Activated CD8-positive, alpha-beta T cell treated with anti-CD3 and anti-CD28 coated beads, Interleukin-2, amount 10 ng/mL, durations not matched to agents 7 days and 5 days (primary cell): ENCODE measurements around the gene TAF4. TPM values are rescaled to one million over a fixed set of nuclear protein-coding genes. Genes with fewer than 3 reads are reported as not detected.

Experiments
- ATAC-seq: fragments of 150-1000 bp; cut with Tn5 transposase; one replicate; pipeline ENCODE4 v1.10.0; 2021; ENCODE audit warnings: moderate library complexity
- CTCF ChIA-PET: fragments of 350-600 bp; sonication (Branson Sonifier 250); formaldehyde crosslinking; loops from one replicate; lab custom pipeline; 2021; ENCODE audit warnings: antibody characterized with exemption; lab: Charles Lee
- POLR2A ChIA-PET: fragments of 350-600 bp; sonication (Branson Sonifier 250); formaldehyde crosslinking; loops from one replicate; lab custom pipeline; 2021; ENCODE audit warnings: antibody characterized with exemption; lab: Charles Lee
- DNase-seq: peaks from one replicate; pipeline ENCODE4 v3.0.0-alpha.2; 2020
- H3K27ac Mint-ChIP-seq: one replicate; pipeline ENCODE4 v1.8.0; 2021; ENCODE audit warnings: mild to moderate bottlenecking, mixed read lengths
- H3K27me3 Mint-ChIP-seq: one replicate; pipeline ENCODE4 v1.8.0; 2021; ENCODE audit warnings: low read depth, mixed read lengths
- H3K36me3 Mint-ChIP-seq: one replicate; pipeline ENCODE4 v1.8.0; 2021; ENCODE audit warnings: low read depth, mixed read lengths
- H3K4me1 Mint-ChIP-seq: one replicate; pipeline ENCODE4 v1.8.0; 2021; ENCODE audit warnings: low read depth, mixed read lengths
- H3K4me3 Mint-ChIP-seq: one replicate; pipeline ENCODE4 v1.8.0; 2021; ENCODE audit warnings: mild to moderate bottlenecking, mixed read lengths
- H3K9me3 Mint-ChIP-seq: one replicate; pipeline ENCODE4 v1.8.0; 2022; ENCODE audit warnings: mixed read lengths; ENCODE audit not compliant: insufficient read depth
- total RNA-seq, 2 experiments: library from RNA; stranded (reverse); gene quantifications; one replicate each; pipeline ENCODE4 v1.2.3, GENCODE V29; 2021

Gene TAF4
- total RNA-seq, 2 experiments from 2014 or later, result 24.0 to 24.1 TPM

DNA sequence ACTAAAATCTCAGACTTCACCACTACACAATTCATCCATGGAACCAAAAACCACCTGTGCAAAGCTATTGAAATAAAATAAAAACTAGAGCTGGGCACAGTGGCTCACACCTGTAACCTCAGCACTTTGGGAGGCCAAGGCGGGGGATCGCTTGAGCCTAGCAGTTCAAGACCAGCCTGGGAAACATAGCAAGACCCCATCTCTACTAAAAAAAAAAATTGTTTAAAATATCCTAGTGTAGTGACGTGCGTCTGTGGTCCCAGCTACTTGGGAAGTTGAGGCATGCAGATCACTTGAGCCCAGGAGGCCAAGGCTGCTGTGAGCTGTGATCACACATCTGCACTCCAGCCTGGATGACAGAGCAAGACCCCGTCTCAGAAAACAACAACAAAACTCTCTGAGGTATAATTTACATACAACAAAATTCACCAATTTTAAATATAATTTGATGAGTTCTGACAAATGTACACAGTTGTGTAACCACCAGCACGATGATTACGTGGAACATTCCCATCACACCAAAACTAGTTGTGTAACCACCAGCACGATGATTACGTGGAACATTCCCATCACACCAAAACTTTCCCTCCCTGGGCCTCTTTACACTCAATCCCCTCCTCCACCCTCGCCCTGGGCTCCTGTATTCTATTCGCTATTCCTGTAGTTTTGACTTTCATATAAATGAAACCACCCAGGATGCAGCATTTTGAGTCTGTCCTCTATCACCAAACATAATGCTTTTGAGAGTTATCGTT, 107.5 kb downstream of the TAF4 start:
- POLR2A ChIA-PET, result no interaction called here
- no peak overlapping the region for H3K4me3 Mint-ChIP-seq
- H3K9me3 Mint-ChIP-seq, result no peaks in the 10 kb centered on the region
- no peak for DNase-seq
- no peaks in the 10 kb centered on the region for H3K4me1 Mint-ChIP-seq
- H3K27me3 Mint-ChIP-seq, result peaks cover 7% of the 10 kb centered on the region
- H3K27ac Mint-ChIP-seq, result no peak overlapping the region
- ATAC-seq, result no peak
- H3K36me3 Mint-ChIP-seq, result no peaks in the 10 kb centered on the region
- CTCF ChIA-PET, result no interaction called here

DNA sequence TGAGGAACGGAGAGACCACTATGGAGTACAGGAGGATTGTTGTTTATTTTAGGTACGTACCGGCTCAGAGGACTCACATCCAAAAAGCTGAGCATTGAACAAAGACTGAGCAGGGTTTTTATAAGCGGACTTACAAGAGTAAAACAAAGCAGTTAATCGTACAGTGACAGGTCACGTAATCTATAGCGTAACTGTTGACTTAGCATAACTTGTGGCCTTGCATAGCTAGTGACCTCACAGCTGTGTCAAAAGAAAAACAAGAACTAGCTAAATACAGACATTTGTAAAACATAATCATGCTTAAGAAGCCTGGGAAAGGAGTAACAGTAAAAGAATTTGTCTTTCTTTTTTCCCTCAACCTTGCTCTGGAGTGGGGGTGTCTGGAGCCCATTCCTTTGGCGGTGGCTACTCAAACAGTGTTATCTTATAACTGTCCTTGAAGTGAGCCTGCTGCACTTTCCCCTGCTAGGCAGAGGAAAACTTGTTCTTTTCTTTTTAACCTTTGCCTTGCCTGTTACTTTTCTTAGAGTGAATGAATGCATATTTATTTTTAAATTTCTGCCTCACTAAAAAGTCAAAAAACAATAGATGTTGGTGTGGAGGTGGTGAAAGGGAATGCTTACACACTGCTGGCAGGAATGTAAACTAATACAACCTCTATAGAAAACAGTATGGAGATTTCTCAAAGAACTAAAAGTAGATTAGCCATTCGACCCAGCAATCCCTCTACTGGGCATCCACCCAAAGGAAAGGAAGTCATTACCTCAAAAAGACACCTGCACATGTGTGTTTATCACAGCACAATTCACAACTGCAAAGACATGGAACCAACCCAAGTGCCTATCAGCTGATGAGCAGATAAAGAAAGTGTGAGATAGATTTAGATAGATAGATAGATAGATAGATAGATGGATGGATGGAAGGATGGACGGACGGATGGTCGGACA, 109.0 kb downstream of the TAF4 start:
- Mint-ChIP-seq H3K4me1 (no peaks in the 10 kb centered on the region), H3K27ac (no peak overlapping the region), H3K36me3 (no peaks in the 10 kb centered on the region), H3K9me3 (no peaks in the 10 kb centered on the region), H3K27me3 (peaks cover 7% of the 10 kb centered on the region), H3K4me3 (no peak overlapping the region)
- POLR2A ChIA-PET, result no interaction called here
- DNase-seq (no peak), ATAC-seq (no peak)
- CTCF ChIA-PET, result no interaction called here

DNA sequence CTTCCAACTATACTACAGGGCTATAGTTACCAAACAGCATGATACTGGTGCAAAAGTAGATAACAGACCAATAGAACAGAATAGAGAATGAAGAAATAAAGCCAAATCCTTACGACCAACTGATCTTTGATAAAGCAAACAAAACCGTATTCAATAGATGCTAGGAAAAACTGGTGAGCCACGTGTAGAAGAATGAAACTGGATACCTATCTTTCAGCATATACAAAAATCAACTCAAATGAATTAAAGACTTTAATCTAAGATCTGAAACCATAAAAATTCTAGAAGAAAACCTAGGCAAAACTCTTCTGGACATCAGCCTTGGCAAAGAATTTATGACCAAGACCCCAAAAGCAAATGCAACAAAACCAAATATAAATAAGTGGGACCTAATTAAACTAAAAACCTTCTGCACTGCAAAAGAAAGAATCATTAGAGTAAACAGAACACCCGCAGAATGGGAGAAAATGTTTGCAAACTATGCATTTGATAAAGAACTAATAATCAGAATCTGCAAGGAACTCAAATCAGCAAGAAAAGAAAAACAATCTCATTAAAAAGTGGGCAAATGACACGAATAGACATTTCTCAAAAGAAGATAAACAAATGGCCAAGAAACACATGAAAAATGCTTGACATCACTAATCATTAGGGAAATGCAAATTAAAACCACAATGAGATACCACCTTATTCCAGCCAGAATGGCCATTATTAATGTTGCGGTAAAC, 109.8 kb downstream of the TAF4 start:
- H3K27ac Mint-ChIP-seq, result no peak overlapping the region
- H3K9me3 Mint-ChIP-seq, result no peaks in the 10 kb centered on the region
- H3K36me3 Mint-ChIP-seq, result no peaks in the 10 kb centered on the region
- no peak for DNase-seq
- no peak for ATAC-seq
- ChIA-PET POLR2A (no interaction called here), CTCF (no interaction called here)
- H3K27me3 Mint-ChIP-seq, result peaks cover 7% of the 10 kb centered on the region
- no peaks in the 10 kb centered on the region for H3K4me1 Mint-ChIP-seq
- H3K4me3 Mint-ChIP-seq, result no peak overlapping the region

DNA sequence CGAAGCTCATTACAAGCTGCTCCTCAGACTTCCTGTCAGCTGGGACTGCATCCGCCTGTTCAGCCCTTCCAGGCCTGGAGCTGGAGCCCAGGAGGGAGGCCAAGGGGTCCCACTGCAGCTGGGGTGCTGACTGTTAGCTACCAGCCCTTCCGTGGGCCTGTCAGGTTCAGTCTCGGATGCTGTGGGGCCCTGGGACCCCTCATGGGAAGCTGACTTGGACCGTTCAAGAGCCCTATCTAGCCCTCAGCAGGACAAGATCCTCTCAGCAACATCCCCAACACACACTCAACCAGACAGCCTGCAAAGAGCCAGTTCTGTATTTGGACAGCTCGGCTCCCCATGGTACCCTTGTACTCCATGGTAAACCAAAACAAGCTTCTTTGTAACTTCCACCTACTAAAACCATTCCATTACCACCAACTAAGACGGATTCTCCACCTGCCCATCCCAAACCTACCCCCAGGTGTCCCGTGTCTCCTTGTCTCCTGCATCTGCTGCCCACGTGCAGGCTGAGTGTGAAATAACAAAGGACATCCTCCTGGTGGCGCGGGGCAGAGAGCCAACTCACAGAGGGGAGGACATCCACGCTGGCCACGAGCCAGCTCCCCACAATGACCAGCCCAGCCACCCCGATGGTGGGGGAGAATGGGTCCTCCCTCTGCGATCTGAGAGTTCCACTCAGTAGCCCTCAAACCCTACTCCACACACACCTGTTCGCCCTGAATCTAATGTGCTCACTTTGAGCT, 111.2 kb downstream of the TAF4 start:
- H3K4me3 Mint-ChIP-seq, result no peak overlapping the region
- peaks cover 7% of the 10 kb centered on the region for H3K27me3 Mint-ChIP-seq
- CTCF ChIA-PET, result no interaction called here
- ATAC-seq (no peak), DNase-seq (no peak)
- H3K4me1 Mint-ChIP-seq, result no peaks in the 10 kb centered on the region
- POLR2A ChIA-PET, result no interaction called here
- no peaks in the 10 kb centered on the region for H3K9me3 Mint-ChIP-seq
- no peak overlapping the region for H3K27ac Mint-ChIP-seq
- no peaks in the 10 kb centered on the region for H3K36me3 Mint-ChIP-seq

DNA sequence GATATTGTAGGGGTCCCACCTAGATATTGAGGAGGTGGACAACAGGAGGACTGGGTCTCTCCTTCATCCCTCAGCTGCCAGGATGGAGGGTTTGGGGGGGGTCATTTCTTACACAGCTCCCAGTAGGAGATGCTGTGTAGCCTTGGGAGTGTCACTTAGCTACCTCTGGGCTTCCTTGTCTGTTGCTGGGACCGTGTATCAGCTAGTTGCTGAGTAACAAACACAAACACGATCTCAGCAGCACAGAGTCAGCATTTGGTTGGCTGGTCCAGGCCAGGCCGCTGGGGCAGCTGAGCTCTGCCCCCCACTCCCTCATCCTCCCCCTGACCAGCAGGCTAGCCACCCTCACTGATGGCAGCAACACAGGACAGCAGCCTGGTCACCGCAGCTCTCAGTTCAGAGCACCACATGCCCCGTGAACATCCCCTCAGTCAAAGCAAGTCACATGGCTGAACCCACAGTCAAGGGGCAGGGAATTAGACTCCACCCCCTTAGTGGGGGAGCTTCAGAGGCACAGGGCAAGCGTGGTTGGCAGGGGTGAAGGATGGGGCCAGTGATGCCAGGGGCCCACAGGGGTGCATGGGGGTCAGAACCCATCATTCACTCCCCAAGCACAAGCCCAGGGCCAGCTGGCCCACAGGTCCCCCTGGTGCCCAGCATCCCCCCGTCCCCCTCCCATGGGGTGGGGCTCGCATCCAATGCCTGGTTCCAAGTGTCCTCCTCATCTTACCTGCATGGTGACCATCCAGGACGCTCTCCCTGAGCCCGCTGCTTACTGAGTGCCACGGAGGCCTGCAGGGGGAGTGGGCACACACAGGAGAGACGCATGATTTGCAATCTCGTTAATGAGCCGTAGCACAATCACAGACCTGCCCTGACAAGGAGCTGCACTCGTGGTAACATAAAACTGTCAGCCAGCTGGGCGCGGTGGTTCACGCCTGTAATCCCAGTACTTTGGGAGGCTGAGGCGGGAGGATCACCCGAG, 112.4 kb downstream of the TAF4 start:
- H3K27ac Mint-ChIP-seq, result no peak overlapping the region
- no peaks in the 10 kb centered on the region for H3K9me3 Mint-ChIP-seq
- no peaks in the 10 kb centered on the region for H3K4me1 Mint-ChIP-seq
- DNase-seq (no peak), ATAC-seq (no peak)
- POLR2A ChIA-PET, result no interaction called here
- H3K4me3 Mint-ChIP-seq, result no peak overlapping the region
- H3K36me3 Mint-ChIP-seq, result no peaks in the 10 kb centered on the region
- H3K27me3 Mint-ChIP-seq, result peaks cover 7% of the 10 kb centered on the region
- CTCF ChIA-PET, result no interaction called here

DNA sequence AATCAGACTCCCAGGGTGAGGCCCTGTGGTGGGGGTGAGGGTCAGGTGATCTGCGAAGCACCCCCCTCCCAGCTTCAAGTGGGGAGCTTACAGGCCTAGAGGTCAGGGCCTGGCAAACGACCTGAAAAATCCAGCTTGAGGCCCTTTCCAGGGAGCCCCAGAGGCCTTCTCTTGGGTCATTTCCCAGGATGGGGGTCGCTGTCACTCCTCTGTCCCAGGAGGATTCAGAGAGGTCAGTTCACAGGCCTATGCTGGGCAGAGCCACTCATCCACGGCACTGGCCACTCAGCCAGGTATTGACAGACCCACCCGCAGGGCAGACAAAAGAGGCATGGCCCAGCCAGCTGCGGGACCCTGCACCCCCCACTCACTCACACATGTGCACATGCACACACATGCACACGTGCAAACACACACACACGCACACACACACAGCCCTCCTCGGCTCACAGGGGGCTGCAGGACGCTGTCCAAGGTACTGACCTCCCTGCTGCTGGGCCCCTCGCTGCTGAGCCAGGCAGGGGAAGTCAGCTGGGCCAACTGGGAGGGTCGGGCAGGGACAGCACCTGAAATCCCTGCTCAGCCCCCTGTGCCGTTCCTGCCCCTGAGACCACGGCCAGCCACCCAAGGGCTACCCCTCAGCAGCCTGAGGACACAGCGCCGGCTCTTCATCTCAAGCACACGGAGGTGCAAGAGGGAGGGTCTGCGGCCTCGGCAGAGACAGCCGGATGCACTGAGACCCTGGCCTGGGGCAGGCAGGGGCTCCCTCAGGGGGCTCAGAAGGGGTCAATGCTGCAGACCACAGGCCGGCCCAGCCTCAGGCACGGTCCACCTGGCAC, 113.8 kb downstream of the TAF4 start:
- ChIA-PET CTCF (no interaction called here), POLR2A (no interaction called here)
- DNase-seq (peak; percentile 36), ATAC-seq (no peak)
- Mint-ChIP-seq H3K4me1 (no peaks in the 10 kb centered on the region), H3K27me3 (peaks cover 7% of the 10 kb centered on the region), H3K36me3 (peaks cover 2% of the 10 kb centered on the region), H3K27ac (no peak overlapping the region), H3K4me3 (no peak overlapping the region), H3K9me3 (no peaks in the 10 kb centered on the region)

DNA sequence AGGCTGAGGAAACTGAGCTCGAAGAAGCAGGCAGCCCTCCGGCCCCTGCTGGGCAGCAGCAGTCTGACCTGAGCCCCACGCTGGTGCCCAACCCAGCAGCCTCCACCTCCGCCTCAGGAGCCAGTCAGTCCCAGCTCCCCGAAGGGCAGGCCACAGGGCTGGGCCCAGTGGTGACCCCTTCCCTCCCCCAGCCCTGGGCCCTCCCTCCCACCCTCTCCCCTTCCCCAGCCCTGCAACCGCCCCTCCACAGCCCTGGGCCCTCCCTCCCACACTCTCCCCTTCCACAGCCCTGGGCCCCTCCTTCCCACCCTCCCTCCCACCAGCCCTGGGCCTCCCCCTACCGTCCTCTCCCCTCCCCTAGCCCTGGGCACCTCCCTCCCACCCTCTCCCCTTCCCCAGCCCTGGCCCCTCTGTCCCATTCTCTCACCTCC, 115.0 kb downstream of the TAF4 start:
- H3K9me3 Mint-ChIP-seq, result no peaks in the 10 kb centered on the region
- ChIA-PET CTCF (no interaction called here), POLR2A (no interaction called here)
- H3K27ac Mint-ChIP-seq, result no peak overlapping the region
- DNase-seq, result no peak
- H3K27me3 Mint-ChIP-seq, result peaks cover 4% of the 10 kb centered on the region
- no peak for ATAC-seq
- peaks cover 2% of the 10 kb centered on the region for H3K36me3 Mint-ChIP-seq
- no peaks in the 10 kb centered on the region for H3K4me1 Mint-ChIP-seq
- no peak overlapping the region for H3K4me3 Mint-ChIP-seq

DNA sequence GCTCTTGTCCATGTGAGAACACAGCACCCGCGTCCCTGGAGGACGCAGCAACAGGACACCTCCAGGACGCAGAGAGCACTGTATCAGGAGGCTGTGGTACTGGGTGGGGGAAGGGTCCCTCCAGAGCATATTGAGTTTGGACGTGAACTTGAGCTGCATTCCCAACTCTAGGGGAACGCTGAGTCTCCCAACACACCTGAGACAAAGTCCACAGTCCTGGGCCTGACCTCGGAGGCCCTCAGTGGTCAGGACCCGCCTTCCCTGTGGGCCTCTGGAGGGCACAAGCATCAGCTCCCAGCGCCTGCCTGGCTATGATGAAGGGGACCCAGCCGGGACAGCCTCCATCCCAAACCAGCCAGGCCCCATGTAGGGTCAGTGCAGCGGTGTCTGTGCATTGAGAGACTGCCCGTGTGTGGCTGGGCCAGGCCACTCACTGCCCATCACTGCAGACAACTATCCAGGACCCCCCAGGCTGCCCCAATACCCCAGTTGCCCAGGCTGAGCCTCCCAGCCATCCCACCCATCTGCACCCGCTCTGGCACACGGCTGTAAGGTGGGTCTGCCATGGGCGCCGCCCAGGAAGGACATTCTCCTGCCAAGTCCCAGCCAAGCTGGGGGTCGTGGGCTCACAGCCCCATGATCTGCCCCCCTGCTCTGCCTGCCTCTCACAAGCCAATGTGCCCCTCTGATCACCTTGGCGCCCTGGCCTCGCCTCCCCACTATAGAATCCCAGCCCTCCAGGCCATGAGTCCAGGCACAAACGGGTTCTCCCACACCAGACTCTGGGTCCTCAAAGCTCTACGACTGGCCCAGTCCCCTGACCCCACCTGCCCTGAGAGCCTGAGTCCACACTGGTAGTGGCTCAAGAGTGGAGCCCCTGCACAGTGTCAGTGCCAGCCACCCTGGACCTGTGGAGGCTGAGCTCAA, 115.7 kb downstream of the TAF4 start:
- H3K36me3 Mint-ChIP-seq, result peaks cover 6% of the 10 kb centered on the region
- H3K4me1 Mint-ChIP-seq, result no peaks in the 10 kb centered on the region
- no peak for ATAC-seq

DNA sequence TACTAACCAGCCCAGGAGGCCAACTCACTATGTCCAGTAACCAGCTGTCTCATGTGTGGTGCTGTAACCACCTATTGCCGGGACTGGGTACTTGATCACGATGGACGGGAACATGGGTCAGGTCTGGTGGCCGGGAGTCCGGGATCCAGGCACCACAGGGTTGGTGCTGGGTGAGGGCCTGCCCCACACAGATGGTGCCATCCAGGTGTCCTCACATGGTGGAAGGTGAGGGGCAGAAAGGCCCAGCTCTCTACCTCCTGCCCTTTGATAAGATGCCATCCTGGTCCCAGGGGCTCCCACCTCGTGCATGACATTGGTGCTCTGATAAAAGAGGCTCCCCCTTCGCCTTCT, 116.3 kb downstream of the TAF4 start:
- ChIA-PET CTCF (no interaction called here), POLR2A (no interaction called here)
- Mint-ChIP-seq H3K36me3 (peaks cover 6% of the 10 kb centered on the region), H3K27ac (no peak overlapping the region), H3K27me3 (no peaks in the 10 kb centered on the region), H3K4me3 (no peak overlapping the region), H3K9me3 (peaks cover 4% of the 10 kb centered on the region), H3K4me1 (no peaks in the 10 kb centered on the region)
- ATAC-seq (no peak), DNase-seq (no peak)

More for the DNA sequence above, 115.7 kb downstream of the TAF4 start:
- H3K27me3 Mint-ChIP-seq, result no peaks in the 10 kb centered on the region
- H3K27ac Mint-ChIP-seq, result no peak overlapping the region
- no peak overlapping the region for H3K4me3 Mint-ChIP-seq
- no peak for DNase-seq
- ChIA-PET CTCF (no interaction called here), POLR2A (no interaction called here)
- peaks cover 4% of the 10 kb centered on the region for H3K9me3 Mint-ChIP-seq
